ENCODE data around the gene PSD4. TPM values are rescaled to one million over a fixed set of nuclear protein-coding genes. Genes with fewer than 3 reads are reported as not detected.

PSD4 gene
- polyA plus RNA-seq, 2 of the 4 experiments (the other 2 are of a cell fraction): 5.4 to 21.6 TPM

DNA sequence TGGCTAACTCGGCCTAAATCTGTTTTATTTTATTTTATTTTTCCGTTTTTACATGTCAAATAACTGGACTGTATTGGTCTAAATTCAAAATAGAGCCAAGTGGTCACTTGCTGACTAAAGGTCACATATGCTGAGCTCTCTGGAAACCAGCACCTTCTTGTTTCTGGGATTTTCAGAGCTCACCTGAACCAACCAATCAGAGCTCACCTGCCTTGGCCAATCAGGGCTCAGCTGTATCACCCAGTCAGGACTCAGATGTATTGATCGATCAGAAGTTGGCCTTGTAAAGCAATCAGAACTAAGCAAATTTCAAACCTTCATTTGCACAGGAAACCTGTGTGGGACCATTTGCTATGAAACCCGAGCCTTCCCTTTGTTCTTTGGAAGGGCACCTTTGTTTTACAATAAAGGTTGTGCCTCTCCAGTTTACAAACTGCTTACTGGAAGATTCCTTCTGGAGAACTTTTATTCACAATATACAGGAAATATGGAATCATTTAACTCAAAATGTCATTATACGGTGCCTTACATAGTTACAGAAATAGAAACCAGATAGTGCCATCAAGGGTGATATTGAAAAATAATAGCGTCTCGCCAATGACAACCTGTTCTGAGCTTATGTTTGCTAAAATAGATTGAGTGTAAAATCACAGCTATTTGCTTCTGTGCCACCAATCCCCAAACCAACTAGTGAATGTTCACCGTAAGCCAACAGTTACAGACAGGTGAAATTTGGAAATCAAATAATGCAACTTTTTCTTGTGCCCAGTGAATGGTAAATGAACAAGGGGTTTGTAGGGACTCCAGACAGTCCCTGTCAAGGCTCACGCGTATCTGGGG lies 17.3 kb upstream of the PSD4 start:
- no peak for TF ChIP-seq RARB (CRISPR knock-in tag; IDR thresholded peaks at IDR 0.05)
- no peak for TF ChIP-seq HES2 (IDR thresholded peaks at IDR 0.05)
- TF ChIP-seq MAFK (IDR thresholded peaks at IDR 0.05; ENCODE audit: partially characterized antibody): no peak
- no peak for TF ChIP-seq ESRRA (IDR thresholded peaks at IDR 0.05; ENCODE audit: borderline replicate concordance, low read length)
- TF ChIP-seq TP53 (CRISPR knock-in tag; IDR thresholded peaks at IDR 0.05): no peak
- H3K4me1 ChIP-seq: peaks cover 23% of the 10 kb centered on the region
- ATAC-seq (no peak), FAIRE-seq (no peak), DNase-seq (ENCODE audit: low read depth in 1 of 2, low spot score in 1 of 2) (no peak)
- H3K27ac ChIP-seq: peak overlapping the region; percentile 85 to 96
- ChIA-PET POLR2A (interaction anchor here (0.9 to 2.0 kb wide), 2 partner anchors 10 to 42 kb away, joined by 3 to 7 read pairs; no protein-coding TSS in a partner anchor), CTCF (interaction anchor here (1.1 to 5.6 kb wide), 7 partner anchors 12 to 234 kb away, joined by 3 to 46 read pairs (median 7); no protein-coding TSS in a partner anchor)
- peak overlapping the region; percentile 66 for H3K4me3 ChIP-seq
- H3K4me2 ChIP-seq: peak overlapping the region; percentile 87
- WGBS (ENCODE audit: missing lambda C conversion rate): 72% methylated on average over 10 of the region's 10 CpGs
- H3K9me3 ChIP-seq: no peaks in the 10 kb centered on the region

DNA sequence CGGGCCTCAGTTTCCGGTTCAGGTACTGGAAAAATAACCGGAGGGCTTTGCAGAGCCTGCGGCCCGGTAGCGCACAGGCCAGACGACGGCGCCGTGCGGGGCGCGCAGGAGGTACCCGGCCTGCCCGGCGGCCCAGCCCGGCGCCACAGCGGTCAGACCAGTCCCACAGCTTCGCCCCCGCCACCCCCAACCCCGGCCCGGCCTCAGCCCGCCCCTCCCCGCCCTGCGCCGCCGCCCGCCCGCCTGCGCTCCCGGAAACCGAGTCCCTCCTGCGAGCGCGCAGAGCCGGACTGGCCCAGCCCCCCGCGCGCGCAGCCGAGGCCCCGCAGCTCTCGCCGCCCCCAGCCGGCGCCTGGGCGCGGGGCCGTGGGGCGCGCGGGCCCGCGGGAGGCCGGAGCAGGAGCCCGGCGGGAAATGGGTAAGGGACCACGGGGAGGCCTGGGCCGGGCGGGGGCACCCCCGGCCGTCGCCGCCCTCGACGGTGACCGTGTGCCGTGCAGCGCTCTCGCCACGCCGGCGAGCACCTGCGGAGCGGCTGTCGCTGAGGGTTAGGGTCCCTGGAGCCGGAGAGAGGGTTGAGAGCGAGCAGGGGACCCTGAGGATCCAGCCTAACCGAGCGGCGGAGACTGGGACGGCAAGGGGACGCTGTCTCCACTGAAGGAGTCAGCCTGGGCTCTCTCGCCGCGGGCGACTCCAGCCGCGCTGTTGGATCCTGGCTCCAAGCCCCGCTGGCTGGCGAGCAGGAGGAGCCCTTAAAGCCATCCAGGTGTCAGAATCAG lies 16.5 kb upstream of the PSD4 start:
- H3K4me2 ChIP-seq: peak overlapping the region; percentile 87
- CTCF ChIA-PET: interaction anchor here (1.2 to 5.6 kb wide), 6 partner anchors 13 to 233 kb away, joined by 4 to 46 read pairs (median 7); no protein-coding TSS in a partner anchor
- peak; percentile 69 to 81 for ATAC-seq

More for the DNA sequence above, 16.5 kb upstream of the PSD4 start:
- POLR2A ChIA-PET: interaction anchor here (0.9 to 2.0 kb wide), 3 partner anchors 9 to 42 kb away, joined by 3 to 7 read pairs (median 5); no protein-coding TSS in a partner anchor
- H3K4me3 ChIP-seq: peak overlapping the region; percentile 66
- FAIRE-seq (no peak), DNase-seq (ENCODE audit: low read depth in 1 of 2, low spot score in 1 of 2) (no peak)
- 25% methylated on average over 27 of the region's 92 CpGs for WGBS (ENCODE audit: missing lambda C conversion rate)
- H3K4me1 ChIP-seq: peaks cover 23% of the 10 kb centered on the region
- TF ChIP-seq MAZ (IDR thresholded peaks at IDR 0.05; ENCODE audit: borderline replicate concordance, low read depth, low read length): no peak
- no peak for TF ChIP-seq FOSB (CRISPR knock-in tag; IDR thresholded peaks at IDR 0.05)
- TF ChIP-seq RAD21 (conservative IDR thresholded peaks at IDR 0.05 in 1 of 2, IDR thresholded peaks at IDR 0.05 in 1 of 2): no peak
- no peak for TF ChIP-seq HOXB5 (CRISPR knock-in tag; IDR thresholded peaks at IDR 0.05)
- no peak for TF ChIP-seq EHF (CRISPR knock-in tag; IDR thresholded peaks at IDR 0.05)
- TF ChIP-seq JUNB (IDR thresholded peaks at IDR 0.05): no peak
- TF ChIP-seq, protein P1, sequence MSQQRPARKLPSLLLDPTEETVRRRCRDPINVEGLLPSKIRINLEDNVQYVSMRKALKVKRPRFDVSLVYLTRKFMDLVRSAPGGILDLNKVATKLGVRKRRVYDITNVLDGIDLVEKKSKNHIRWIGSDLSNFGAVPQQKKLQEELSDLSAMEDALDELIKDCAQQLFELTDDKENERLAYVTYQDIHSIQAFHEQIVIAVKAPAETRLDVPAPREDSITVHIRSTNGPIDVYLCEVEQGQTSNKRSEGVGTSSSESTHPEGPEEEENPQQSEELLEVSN (IDR thresholded peaks at IDR 0.05; ENCODE audit: borderline replicate concordance, low read depth): 0 out of 2 replicates have a peak, but pooled peaks have one; percentile 29
- no peak for TF ChIP-seq KDM1A (IDR thresholded peaks at IDR 0.05; ENCODE audit: low read depth)
- no peak for TF ChIP-seq ATOH8 (CRISPR knock-in tag; IDR thresholded peaks at IDR 0.05; ENCODE audit: low read depth)
- TF ChIP-seq HOXA7 (CRISPR knock-in tag; IDR thresholded peaks at IDR 0.05): no peak
- TF ChIP-seq HES2 (IDR thresholded peaks at IDR 0.05): no peak
- TF ChIP-seq ZSCAN20 (CRISPR knock-in tag; IDR thresholded peaks at IDR 0.05): no peak
- TF ChIP-seq, protein P2, sequence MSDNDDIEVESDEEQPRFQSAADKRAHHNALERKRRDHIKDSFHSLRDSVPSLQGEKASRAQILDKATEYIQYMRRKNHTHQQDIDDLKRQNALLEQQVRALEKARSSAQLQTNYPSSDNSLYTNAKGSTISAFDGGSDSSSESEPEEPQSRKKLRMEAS (IDR thresholded peaks at IDR 0.05): peak; percentile 65
- no peak for TF ChIP-seq KDM5A (IDR thresholded peaks at IDR 0.05)
- TF ChIP-seq EHMT2 (IDR thresholded peaks at IDR 0.05; ENCODE audit: low read depth): no peak
- TF ChIP-seq SREBF2 (IDR thresholded peaks at IDR 0.05): no peak
- no peak for TF ChIP-seq FOXS1 (CRISPR knock-in tag; IDR thresholded peaks at IDR 0.05)
- peak overlapping the region; percentile 85 to 96 for H3K27ac ChIP-seq
- H3K9me3 ChIP-seq: no peaks in the 10 kb centered on the region

Data from A549 (cell line).